K562 (cell line): ENCODE measurements around the gene HBG1. TPM values are rescaled to one million over a fixed set of nuclear protein-coding genes. Genes with fewer than 3 reads are reported as not detected.
A peak's percentile ranks its signal among the peaks of the same experiment; 100 is the strongest.

Experiments used
- PCBP2 ChIP-seq: fragments of 200-400 bp; formaldehyde crosslinking; IDR thresholded peaks from 2 replicates; pipeline ENCODE4 v1.6.1; 2018; ENCODE audit warnings: low read length, low read depth, mild to moderate bottlenecking, moderate library complexity; ENCODE audit not compliant: poor library complexity, severe bottlenecking
- polyA plus RNA-seq, 8 experiments: library from polyadenylated mRNA; depleted of rRNA in 4 of 8; stranded (reverse) in 5 of 8; unstranded in 3 of 8; fragments of >200 nt; fragmentation: Nextera tagmentation in 2 of 8; fragmentation: Illumina TruSeq in 1 of 8; extraction: Ambion mirVana in 2 of 8; extraction: Trizol in 1 of 8; gene quantifications; 2 replicates each; pipeline versions ENCODE4 v1.2.1 to v1.2.3, GENCODE V29; 2011 to 2014; ENCODE audit warnings: inconsistent platforms in 1 of 8, missing spikeins in 1 of 8
- total RNA-seq, 7 experiments: library from RNA; depleted of rRNA in 6 of 7; stranded (reverse); fragments of >200 nt in 6 of 7; fragmentation: Illumina TruSeq in 2 of 7; extraction: Trizol in 2 of 7; gene quantifications; 2 replicates each; pipeline versions ENCODE4 v1.2.1 to v1.2.3, GENCODE V29; 2011 to 2021; ENCODE audit warnings: low replicate concordance in 1 of 7
- TF ChIP-seq, protein P1 (sequence below), 2 experiments: fragments of 450-650 bp; IDR thresholded peaks; 2 replicates each; pipeline ENCODE4 v1.6.1; 2016; ENCODE audit warnings: mild to moderate bottlenecking in 2 of 2, borderline replicate concordance in 1 of 2, low read depth in 1 of 2, moderate library complexity in 1 of 2
- TF ChIP-seq, protein P2 (sequence below): fragments of 200-800 bp; sonication (Bioruptor generic); IDR thresholded peaks from 2 replicates; pipeline ENCODE4 v1.6.1; 2016; ENCODE audit warnings: missing genetic modification characterization, missing compliant biosample characterization
- TF ChIP-seq, protein P3 (sequence below): fragments of 450-650 bp; IDR thresholded peaks from 2 replicates; pipeline ENCODE4 v1.6.1; 2016; ENCODE audit warnings: antibody characterized with exemption
- TF ChIP-seq, protein P4 (sequence below): sonication (generic); IDR thresholded peaks from 2 replicates; pipeline ENCODE4 v1.6.1; 2016

The HBG1 gene
- total and polyA plus RNA-seq, 9 of the 15 experiments (the other 6 are each of a cell fraction or from before 2014, with no cell fraction given) = 1,066 to 16,338 (median 4,898) TPM

DNA sequence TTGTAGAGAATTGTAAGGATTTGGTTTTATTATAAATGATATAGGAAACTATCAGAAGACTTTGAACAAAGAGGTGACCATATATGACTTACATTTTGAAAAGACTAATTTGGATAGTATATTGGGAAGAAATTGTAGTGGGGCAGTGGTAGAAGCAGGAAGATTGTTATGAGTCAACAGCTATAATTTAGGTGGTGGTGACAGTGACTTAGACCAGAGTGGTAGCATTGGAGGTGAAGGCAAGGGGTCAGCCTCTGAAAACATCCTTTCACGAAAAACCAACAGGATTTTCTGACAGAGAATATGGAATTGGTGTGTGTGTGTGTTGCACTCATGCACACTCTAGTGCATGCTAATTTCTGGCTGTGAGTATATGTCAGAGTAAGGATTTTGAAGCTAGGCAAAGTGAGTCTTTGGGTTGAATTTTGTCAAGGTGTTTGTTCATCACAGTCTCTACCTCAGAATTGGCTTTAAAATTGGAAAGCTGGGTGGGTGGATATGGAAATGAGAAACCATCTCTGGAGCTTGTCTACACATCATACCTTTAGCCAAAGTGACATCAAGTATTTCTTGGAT, 28.2 kb upstream of the HBG1 start (continued):
- TF ChIP-seq, protein P1, sequence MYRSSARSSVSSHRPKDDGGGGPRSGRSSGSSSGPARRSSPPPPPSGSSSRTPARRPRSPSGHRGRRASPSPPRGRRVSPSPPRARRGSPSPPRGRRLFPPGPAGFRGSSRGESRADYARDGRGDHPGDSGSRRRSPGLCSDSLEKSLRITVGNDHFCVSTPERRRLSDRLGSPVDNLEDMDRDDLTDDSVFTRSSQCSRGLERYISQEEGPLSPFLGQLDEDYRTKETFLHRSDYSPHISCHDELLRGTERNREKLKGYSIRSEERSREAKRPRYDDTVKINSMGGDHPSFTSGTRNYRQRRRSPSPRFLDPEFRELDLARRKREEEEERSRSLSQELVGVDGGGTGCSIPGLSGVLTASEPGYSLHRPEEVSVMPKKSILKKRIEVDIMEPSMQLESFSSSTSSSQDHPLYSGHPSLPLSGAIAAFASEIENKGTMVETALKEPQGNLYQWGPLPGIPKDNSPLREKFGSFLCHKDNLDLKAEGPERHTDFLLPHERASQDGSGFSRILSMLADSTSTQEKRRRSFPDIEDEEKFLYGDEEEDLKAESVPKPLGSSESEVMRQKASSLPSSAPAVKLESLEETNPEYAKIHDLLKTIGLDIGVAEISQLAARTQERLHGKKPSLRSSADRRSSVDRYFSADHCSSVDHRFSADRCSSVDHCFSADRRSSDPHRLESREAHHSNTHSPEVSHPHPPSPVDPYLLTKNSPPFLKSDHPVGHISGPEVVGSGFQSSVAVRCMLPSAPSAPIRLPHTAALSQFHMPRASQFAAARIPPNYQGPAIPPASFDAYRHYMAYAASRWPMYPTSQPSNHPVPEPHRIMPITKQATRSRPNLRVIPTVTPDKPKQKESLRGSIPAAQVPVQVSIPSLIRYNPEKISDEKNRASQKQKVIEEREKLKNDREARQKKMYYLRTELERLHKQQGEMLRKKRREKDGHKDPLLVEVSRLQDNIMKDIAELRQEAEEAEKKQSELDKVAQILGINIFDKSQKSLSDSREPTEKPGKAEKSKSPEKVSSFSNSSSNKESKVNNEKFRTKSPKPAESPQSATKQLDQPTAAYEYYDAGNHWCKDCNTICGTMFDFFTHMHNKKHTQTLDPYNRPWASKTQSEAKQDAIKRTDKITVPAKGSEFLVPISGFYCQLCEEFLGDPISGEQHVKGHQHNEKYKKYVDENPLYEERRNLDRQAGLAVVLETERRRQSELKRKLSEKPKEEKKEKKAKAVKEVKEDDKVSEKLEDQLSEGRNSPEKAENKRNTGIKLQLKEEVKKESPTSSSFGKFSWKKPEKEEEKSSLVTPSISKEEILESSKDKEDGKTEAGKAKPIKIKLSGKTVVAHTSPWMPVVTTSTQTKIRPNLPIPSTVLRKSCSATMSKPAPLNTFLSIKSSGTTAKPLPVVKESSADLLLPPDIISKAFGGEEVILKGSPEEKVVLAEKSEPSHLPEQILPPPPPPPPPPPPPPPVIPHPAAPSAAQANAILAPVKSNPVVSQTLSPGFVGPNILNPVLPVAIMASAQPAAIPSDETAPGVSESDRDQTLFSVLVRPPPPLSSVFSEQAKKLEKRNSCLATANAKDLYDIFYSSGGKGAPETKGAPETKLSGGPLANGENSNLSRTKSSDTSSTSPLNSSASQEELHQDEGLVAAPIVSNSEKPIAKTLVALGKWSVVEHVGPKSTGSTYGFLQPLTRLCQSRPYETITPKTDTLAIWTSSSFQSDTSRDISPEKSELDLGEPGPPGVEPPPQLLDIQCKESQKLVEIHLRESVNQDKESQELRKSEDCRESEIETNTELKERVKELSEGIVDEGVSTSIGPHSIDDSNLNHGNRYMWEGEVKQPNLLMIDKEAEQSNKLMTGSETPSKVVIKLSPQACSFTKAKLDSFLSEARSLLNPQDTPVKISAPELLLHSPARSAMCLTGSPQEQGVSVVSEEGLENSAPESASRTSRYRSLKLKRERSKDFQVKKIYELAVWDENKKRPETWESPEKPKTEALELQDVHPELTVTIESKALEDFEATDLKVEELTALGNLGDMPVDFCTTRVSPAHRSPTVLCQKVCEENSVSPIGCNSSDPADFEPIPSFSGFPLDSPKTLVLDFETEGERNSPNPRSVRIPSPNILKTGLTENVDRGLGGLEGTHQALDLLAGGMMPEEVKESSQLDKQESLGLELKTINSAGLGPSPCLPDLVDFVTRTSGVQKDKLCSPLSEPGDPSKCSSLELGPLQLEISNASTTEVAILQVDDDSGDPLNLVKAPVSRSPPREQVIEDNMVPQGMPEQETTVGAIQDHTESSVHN (IDR thresholded peaks at IDR 0.05; ENCODE audit: borderline replicate concordance in 1 of 2, low read depth in 1 of 2) = no peak
- TF ChIP-seq, protein P2, sequence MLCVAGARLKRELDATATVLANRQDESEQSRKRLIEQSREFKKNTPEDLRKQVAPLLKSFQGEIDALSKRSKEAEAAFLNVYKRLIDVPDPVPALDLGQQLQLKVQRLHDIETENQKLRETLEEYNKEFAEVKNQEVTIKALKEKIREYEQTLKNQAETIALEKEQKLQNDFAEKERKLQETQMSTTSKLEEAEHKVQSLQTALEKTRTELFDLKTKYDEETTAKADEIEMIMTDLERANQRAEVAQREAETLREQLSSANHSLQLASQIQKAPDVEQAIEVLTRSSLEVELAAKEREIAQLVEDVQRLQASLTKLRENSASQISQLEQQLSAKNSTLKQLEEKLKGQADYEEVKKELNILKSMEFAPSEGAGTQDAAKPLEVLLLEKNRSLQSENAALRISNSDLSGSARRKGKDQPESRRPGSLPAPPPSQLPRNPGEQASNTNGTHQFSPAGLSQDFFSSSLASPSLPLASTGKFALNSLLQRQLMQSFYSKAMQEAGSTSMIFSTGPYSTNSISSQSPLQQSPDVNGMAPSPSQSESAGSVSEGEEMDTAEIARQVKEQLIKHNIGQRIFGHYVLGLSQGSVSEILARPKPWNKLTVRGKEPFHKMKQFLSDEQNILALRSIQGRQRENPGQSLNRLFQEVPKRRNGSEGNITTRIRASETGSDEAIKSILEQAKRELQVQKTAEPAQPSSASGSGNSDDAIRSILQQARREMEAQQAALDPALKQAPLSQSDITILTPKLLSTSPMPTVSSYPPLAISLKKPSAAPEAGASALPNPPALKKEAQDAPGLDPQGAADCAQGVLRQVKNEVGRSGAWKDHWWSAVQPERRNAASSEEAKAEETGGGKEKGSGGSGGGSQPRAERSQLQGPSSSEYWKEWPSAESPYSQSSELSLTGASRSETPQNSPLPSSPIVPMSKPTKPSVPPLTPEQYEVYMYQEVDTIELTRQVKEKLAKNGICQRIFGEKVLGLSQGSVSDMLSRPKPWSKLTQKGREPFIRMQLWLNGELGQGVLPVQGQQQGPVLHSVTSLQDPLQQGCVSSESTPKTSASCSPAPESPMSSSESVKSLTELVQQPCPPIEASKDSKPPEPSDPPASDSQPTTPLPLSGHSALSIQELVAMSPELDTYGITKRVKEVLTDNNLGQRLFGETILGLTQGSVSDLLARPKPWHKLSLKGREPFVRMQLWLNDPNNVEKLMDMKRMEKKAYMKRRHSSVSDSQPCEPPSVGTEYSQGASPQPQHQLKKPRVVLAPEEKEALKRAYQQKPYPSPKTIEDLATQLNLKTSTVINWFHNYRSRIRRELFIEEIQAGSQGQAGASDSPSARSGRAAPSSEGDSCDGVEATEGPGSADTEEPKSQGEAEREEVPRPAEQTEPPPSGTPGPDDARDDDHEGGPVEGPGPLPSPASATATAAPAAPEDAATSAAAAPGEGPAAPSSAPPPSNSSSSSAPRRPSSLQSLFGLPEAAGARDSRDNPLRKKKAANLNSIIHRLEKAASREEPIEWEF = no peak
- TF ChIP-seq, protein P3, sequence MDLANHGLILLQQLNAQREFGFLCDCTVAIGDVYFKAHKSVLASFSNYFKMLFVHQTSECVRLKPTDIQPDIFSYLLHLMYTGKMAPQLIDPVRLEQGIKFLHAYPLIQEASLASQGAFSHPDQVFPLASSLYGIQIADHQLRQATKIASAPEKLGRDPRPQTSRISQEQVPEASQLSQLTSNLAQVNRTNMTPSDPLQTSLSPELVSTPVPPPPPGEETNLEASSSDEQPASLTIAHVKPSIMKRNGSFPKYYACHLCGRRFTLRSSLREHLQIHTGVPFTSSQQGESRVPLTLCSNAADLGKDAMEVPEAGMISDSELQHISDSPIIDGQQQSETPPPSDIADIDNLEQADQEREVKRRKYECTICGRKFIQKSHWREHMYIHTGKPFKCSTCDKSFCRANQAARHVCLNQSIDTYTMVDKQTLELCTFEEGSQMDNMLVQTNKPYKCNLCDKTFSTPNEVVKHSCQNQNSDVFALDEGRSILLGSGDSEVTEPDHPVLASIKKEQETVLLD = no peak
- TF ChIP-seq, protein P4, sequence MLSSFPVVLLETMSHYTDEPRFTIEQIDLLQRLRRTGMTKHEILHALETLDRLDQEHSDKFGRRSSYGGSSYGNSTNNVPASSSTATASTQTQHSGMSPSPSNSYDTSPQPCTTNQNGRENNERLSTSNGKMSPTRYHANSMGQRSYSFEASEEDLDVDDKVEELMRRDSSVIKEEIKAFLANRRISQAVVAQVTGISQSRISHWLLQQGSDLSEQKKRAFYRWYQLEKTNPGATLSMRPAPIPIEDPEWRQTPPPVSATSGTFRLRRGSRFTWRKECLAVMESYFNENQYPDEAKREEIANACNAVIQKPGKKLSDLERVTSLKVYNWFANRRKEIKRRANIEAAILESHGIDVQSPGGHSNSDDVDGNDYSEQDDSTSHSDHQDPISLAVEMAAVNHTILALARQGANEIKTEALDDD = peak; percentile 61
- no peak for TF ChIP-seq PCBP2
